Loucy (cell line): ENCODE data around the gene MEGF6.

Experiments used
- EZH2phosphoT487 ChIP-seq: fragments of 200-600 bp; IDR thresholded peaks from 2 replicates; pipeline ENCODE4 v1.6.1; 2018; ENCODE audit warnings: antibody characterized with exemption, mild to moderate bottlenecking, moderate library complexity, borderline replicate concordance
- TF ChIP-seq, protein P1 (sequence below): fragments of 200-600 bp; sonication (generic); conservative IDR thresholded peaks from 2 replicates; pipeline ENCODE4 v1.5.1; 2014; ENCODE audit warnings: mild to moderate bottlenecking, antibody characterized with exemption, low read length

DNA sequence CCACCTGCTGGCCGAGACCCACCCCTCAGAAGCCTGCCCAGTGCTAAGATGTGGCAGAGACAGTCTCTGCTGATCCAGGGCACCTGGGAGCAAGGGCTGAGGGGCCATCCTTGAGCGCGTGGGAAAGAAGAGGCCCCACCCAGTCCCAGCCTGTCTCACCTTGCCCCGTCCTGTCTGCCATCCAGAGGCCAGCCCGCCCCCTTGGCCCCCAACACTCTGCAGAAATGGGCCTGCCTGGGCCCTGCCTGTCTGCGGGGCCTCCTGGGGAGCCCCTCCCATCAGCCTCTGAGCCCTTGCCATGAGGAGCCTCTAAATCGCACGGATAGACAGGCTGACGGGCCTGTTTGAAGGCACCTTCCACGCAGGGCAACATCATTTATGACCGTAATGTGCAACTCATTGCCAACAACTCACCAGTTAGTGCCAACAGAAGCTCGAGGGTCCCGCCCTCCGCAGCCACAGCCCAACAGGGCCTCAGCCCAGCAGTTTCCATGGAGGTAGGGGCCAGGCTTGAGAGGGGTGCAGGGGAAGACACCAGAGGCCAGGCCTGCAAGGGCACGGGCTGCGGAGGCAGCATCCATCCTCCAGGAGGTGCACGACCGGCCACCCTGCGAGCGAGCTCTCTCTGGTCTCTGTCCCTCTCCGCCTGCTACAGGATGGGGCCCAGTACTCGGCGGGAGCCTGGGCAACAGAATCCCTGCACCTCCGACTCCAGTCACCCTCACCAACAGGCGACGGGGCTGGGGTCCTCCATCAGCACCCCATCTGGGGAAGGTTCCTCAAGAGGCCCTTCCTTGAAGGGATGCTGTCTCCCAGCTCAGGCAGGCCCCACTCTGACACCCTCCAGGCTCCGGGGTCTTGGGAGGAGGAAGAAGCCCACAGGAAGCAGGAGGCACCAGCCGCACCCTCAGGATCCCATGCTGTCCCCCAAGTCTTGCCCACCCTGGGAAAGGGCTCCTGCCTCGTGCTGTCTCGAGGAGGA, 78.0 kb downstream of the MEGF6 start:
- TF ChIP-seq, protein P1, sequence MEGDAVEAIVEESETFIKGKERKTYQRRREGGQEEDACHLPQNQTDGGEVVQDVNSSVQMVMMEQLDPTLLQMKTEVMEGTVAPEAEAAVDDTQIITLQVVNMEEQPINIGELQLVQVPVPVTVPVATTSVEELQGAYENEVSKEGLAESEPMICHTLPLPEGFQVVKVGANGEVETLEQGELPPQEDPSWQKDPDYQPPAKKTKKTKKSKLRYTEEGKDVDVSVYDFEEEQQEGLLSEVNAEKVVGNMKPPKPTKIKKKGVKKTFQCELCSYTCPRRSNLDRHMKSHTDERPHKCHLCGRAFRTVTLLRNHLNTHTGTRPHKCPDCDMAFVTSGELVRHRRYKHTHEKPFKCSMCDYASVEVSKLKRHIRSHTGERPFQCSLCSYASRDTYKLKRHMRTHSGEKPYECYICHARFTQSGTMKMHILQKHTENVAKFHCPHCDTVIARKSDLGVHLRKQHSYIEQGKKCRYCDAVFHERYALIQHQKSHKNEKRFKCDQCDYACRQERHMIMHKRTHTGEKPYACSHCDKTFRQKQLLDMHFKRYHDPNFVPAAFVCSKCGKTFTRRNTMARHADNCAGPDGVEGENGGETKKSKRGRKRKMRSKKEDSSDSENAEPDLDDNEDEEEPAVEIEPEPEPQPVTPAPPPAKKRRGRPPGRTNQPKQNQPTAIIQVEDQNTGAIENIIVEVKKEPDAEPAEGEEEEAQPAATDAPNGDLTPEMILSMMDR = no peak
- TF ChIP-seq EZH2phosphoT487 = no peak
